ENCODE results near the gene ZBTB2.
A peak's percentile ranks its signal among the peaks of the same experiment; 100 is the strongest.
"Not testable (repeated sequence)": the region's sequence is repeated elsewhere in the genome, so short reads cannot be mapped to it uniquely, and the experiment has no call there.

ZBTB2 gene

GRCh38 chr6:151400473-151400872 lies 9.1 kb upstream of the ZBTB2 start:
- DNase-seq: no peak

GRCh38 chr6:151399679-151400078 lies 8.3 kb upstream of the ZBTB2 start:
- DNase-seq: no peak

GRCh38 chr6:151393410-151393809 lies 2.1 kb upstream of the ZBTB2 start:
- DNase-seq: no peak

GRCh38 chr6:151392427-151392826 lies 1.1 kb upstream of the ZBTB2 start:
- DNase-seq: peak in 1 of 3 experiments; percentile 41

- DNase-seq: peak; percentile 51 to 91 (median 90)
These were observed 398 bp downstream of the ZBTB2 start for GRCh38 chr6:151390851-151391470.

GRCh38 chr6:151390276-151390850 lies 996 bp downstream of the ZBTB2 start:
- DNase-seq: peak; percentile 97 to 100 (median 100)

GRCh38 chr6:151389618-151390275 lies 1.6 kb downstream of the ZBTB2 start:
- DNase-seq: peak; percentile 73 to 94 (median 91)

- peak in 1 of 3 experiments; percentile 49 for DNase-seq
These were observed 2.3 kb downstream of the ZBTB2 start for GRCh38 chr6:151388997-151389617.

- no peak for DNase-seq
These were observed 3.1 kb downstream of the ZBTB2 start for GRCh38 chr6:151388236-151388635.

GRCh38 chr6:151387175-151387970 lies 4.0 kb downstream of the ZBTB2 start:
- DNase-seq: no peak

- DNase-seq: peak in 2 of 3 experiments; percentile 47 to 52
These were observed 6.2 kb downstream of the ZBTB2 start for GRCh38 chr6:151385177-151385576.

- no peak for DNase-seq
These were observed 7.2 kb downstream of the ZBTB2 start for GRCh38 chr6:151384151-151384550.

- not testable (repeated sequence) for DNase-seq
These were observed 8.7 kb downstream of the ZBTB2 start for GRCh38 chr6:151382631-151383030.

- DNase-seq: no peak
These were observed 9.6 kb downstream of the ZBTB2 start for GRCh38 chr6:151381722-151382121.

GRCh38 chr6:151380848-151381205 lies 10.5 kb downstream of the ZBTB2 start:
- DNase-seq: no peak

GRCh38 chr6:151379933-151380847 lies 11.2 kb downstream of the ZBTB2 start:
- DNase-seq: no peak

GRCh38 chr6:151377095-151377494 lies 14.3 kb downstream of the ZBTB2 start:
- no peak for DNase-seq

- DNase-seq: no peak
These were observed 14.9 kb downstream of the ZBTB2 start for GRCh38 chr6:151376440-151376839.

GRCh38 chr6:151375833-151376232 lies 15.5 kb downstream of the ZBTB2 start:
- DNase-seq: no peak

GRCh38 chr6:151374036-151374683 lies 17.2 kb downstream of the ZBTB2 start:
- DNase-seq: no peak

GRCh38 chr6:151372164-151372563 lies 19.2 kb downstream of the ZBTB2 start:
- DNase-seq: no peak
